HG03039 (cell line): Measurements from ENCODE around the gene ZBTB20.

Experiments
- ATAC-seq: cut with Tn5 transposase; IDR thresholded peaks from one replicate; pipeline ENCODE4 v1.9.1; 2021; ENCODE audit warnings: mild to moderate bottlenecking, moderate library complexity; ENCODE audit not compliant: unreplicated experiment

Gene ZBTB20

GRCh38 chr3:115092220-115092791, 54.8 kb downstream of the ZBTB20 start:
- no peak for ATAC-seq

GRCh38 chr3:115090712-115091111, 56.4 kb downstream of the ZBTB20 start:
- no peak for ATAC-seq

GRCh38 chr3:115089481-115089880, 57.6 kb downstream of the ZBTB20 start:
- ATAC-seq = no peak

GRCh38 chr3:115087512-115087911, 59.6 kb downstream of the ZBTB20 start:
- ATAC-seq = no peak

- ATAC-seq = no peak
These were observed 60.7 kb downstream of the ZBTB20 start for GRCh38 chr3:115086344-115086743.

GRCh38 chr3:115085197-115085865, 61.8 kb downstream of the ZBTB20 start:
- no peak for ATAC-seq

GRCh38 chr3:115084686-115085085, 62.4 kb downstream of the ZBTB20 start:
- ATAC-seq = no peak

GRCh38 chr3:115082260-115082659, 64.8 kb downstream of the ZBTB20 start:
- ATAC-seq = no peak

- no peak for ATAC-seq
These were observed 65.6 kb downstream of the ZBTB20 start for GRCh38 chr3:115081444-115081843.

GRCh38 chr3:115077501-115078250, 69.4 kb downstream of the ZBTB20 start:
- no peak for ATAC-seq

- no peak for ATAC-seq
These were observed 72.6 kb downstream of the ZBTB20 start for GRCh38 chr3:115074502-115074901.

- no peak for ATAC-seq
These were observed 74.6 kb downstream of the ZBTB20 start for GRCh38 chr3:115072265-115073021.

- ATAC-seq = no peak
These were observed 75.5 kb downstream of the ZBTB20 start for GRCh38 chr3:115071601-115072000.

- ATAC-seq = no peak
These were observed 75.9 kb downstream of the ZBTB20 start for GRCh38 chr3:115071166-115071565.

- no peak for ATAC-seq
These were observed 78.3 kb downstream of the ZBTB20 start for GRCh38 chr3:115068799-115069198.

- ATAC-seq = no peak
These were observed 84.6 kb downstream of the ZBTB20 start for GRCh38 chr3:115062412-115062956.

GRCh38 chr3:115062009-115062408, 85.1 kb downstream of the ZBTB20 start:
- ATAC-seq = no peak

GRCh38 chr3:115052906-115053305, 94.2 kb downstream of the ZBTB20 start:
- no peak for ATAC-seq

GRCh38 chr3:115042351-115042750, 104.7 kb downstream of the ZBTB20 start:
- ATAC-seq = no peak

- ATAC-seq = no peak
These were observed 106.3 kb downstream of the ZBTB20 start for GRCh38 chr3:115040673-115041286.

- ATAC-seq = no peak
These were observed 106.8 kb downstream of the ZBTB20 start for GRCh38 chr3:115040246-115040645.
